UCSD-AML1 (cell line): ENCODE data around the gene HHAT.
A peak's percentile ranks its signal among the peaks of the same experiment; 100 is the strongest.
"Not testable (repeated sequence)": the region's sequence is repeated elsewhere in the genome, so short reads cannot be mapped to it uniquely, and the experiment has no call there.

Experiments
- DNase-seq: peaks from one replicate; lab custom pipeline; 2025; ENCODE audit not compliant: unreplicated experiment; lab: John Stamatoyannopoulos, UW

Gene HHAT

GRCh38 chr1:210354305-210354704 lies 25.6 kb downstream of the HHAT start:
- DNase-seq: not testable (repeated sequence)

GRCh38 chr1:210358626-210359025 lies 29.9 kb downstream of the HHAT start:
- no peak for DNase-seq

GRCh38 chr1:210359255-210359654 lies 30.6 kb downstream of the HHAT start:
- DNase-seq: no peak

GRCh38 chr1:210360852-210361477 lies 32.3 kb downstream of the HHAT start:
- DNase-seq: no peak

- no peak for DNase-seq
Measured at GRCh38 chr1:210361665-210362064, 33.0 kb downstream of the HHAT start.

- DNase-seq: no peak
Measured at GRCh38 chr1:210362526-210362925, 33.8 kb downstream of the HHAT start.

- no peak for DNase-seq
Measured at GRCh38 chr1:210363119-210363518, 34.4 kb downstream of the HHAT start.

- no peak for DNase-seq
Measured at GRCh38 chr1:210364479-210364878, 35.8 kb downstream of the HHAT start.

GRCh38 chr1:210366767-210367166 lies 38.1 kb downstream of the HHAT start:
- DNase-seq: no peak

GRCh38 chr1:210367566-210367965 lies 38.9 kb downstream of the HHAT start:
- no peak for DNase-seq

- no peak for DNase-seq
Measured at GRCh38 chr1:210369425-210369824, 40.7 kb downstream of the HHAT start.

- no peak for DNase-seq
Measured at GRCh38 chr1:210371916-210372315, 43.2 kb downstream of the HHAT start.

- DNase-seq: no peak
Measured at GRCh38 chr1:210372491-210372890, 43.8 kb downstream of the HHAT start.

- DNase-seq: no peak
Measured at GRCh38 chr1:210372931-210373627, 44.4 kb downstream of the HHAT start.

- DNase-seq: no peak
Measured at GRCh38 chr1:210373628-210373877, 44.9 kb downstream of the HHAT start.

GRCh38 chr1:210373878-210374599 lies 45.3 kb downstream of the HHAT start:
- DNase-seq: peak; percentile 13

GRCh38 chr1:210374600-210374953 lies 45.9 kb downstream of the HHAT start:
- no peak for DNase-seq

- no peak for DNase-seq
Measured at GRCh38 chr1:210376836-210377372, 48.2 kb downstream of the HHAT start.

- DNase-seq: no peak
Measured at GRCh38 chr1:210377731-210378333, 49.1 kb downstream of the HHAT start.

- no peak for DNase-seq
Measured at GRCh38 chr1:210378736-210379135, 50.0 kb downstream of the HHAT start.

GRCh38 chr1:210381934-210382333 lies 53.2 kb downstream of the HHAT start:
- DNase-seq: no peak

GRCh38 chr1:210384625-210385024 lies 55.9 kb downstream of the HHAT start:
- DNase-seq: no peak
